SK-N-SH (cell line): ENCODE results near the gene NRBP1.

ENCODE experiments used
- CTCF ChIP-seq: fragments of 200-600 bp; sonication (generic); IDR thresholded peaks from 2 replicates; pipeline ENCODE4 v1.6.1; 2017; ENCODE audit warnings: antibody characterized with exemption, mild to moderate bottlenecking, moderate library complexity
- ELF1 ChIP-seq: IDR thresholded peaks from 2 replicates; pipeline ENCODE4 v1.4.0; 2012
- RAD21 ChIP-seq: IDR thresholded peaks from 2 replicates; pipeline ENCODE4 v1.6.1; 2012; ENCODE audit warnings: mild to moderate bottlenecking, low read length
- REST ChIP-seq: IDR thresholded peaks from 2 replicates; pipeline ENCODE4 v1.6.1; 2012; ENCODE audit warnings: mild to moderate bottlenecking, low read depth, low read length, moderate library complexity
- TCF12 ChIP-seq: IDR thresholded peaks from 2 replicates; pipeline ENCODE4 v1.4.0; 2012
- YY1 ChIP-seq: IDR thresholded peaks from 2 replicates; pipeline ENCODE4 v1.4.0; 2012; ENCODE audit warnings: low read depth, mild to moderate bottlenecking

- TF ChIP-seq CTCF, result no peak
- no peak for TF ChIP-seq ELF1
- TF ChIP-seq TCF12, result no peak
- no peak for TF ChIP-seq RAD21
- no peak for TF ChIP-seq YY1
- TF ChIP-seq REST, result no peak
Measured at GRCh38 chr2:27446057-27446456, 17.6 kb downstream of the NRBP1 start.
